Measurements from ENCODE around the gene FHIP1A.

Gene FHIP1A

GRCh38 chr4:151417164-151417571 is 8.2 kb downstream of the FHIP1A start:
- FAIRE-seq = no peak
- DNase-seq (ENCODE audit: extremely low spot score, insufficient read length, low read depth) = no peak

GRCh38 chr4:151417766-151418376 is 8.9 kb downstream of the FHIP1A start:
- no peak for FAIRE-seq
- DNase-seq (ENCODE audit: extremely low spot score, insufficient read length, low read depth) = no peak

GRCh38 chr4:151418385-151418784 is 9.4 kb downstream of the FHIP1A start:
- DNase-seq (ENCODE audit: extremely low spot score, insufficient read length, low read depth) (no peak), FAIRE-seq (no peak)

DNA sequence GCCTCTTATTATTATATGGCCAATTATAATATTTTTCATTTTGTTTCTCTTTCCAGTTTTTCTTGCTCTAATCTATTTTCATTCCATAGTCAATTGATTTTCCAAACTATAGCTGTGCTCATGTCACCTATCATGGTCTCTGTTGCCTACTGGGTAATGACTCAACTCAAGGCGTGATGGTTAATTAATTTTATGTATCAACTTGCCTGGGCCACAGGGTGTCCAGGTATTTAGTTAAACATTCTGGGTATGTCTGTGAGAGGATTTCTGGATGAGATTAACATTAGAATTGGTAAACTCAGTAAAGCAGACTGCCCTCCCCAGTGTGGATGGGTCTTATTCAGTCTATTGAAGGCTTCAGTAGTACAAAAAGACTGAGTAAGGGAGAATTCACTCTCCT is 9.9 kb downstream of the FHIP1A start:
- DNase-seq (ENCODE audit: extremely low spot score, insufficient read length, low read depth) = no peak
- FAIRE-seq = no peak

DNA sequence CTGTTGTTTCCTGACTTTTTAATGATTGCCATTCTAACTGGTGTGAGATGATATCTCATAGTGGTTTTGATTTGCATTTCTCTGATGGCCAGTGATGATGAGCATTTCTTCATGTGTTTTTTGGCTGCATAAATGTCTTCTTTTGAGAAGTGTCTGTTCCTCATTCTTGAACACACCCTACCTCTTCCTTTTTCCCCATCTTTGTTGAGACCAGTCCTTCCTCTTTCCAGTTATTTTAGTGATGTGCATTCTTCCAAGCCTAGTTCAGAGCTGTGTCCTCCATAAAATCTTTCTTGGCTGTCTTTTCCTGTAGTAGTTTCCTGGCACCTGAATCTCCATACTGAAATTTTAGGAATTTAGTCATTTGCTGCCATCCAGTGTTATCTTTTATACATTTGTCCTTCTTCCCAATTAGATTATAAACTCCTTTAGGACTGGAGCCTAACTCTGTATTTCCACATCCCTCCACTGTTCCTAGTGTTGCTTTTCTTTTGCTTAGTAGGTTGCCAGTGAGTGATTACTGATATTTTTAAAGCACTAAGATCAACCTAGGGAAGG is 11.4 kb downstream of the FHIP1A start:
- FAIRE-seq = no peak
- no peak for DNase-seq (ENCODE audit: extremely low spot score, insufficient read length, low read depth)

DNA sequence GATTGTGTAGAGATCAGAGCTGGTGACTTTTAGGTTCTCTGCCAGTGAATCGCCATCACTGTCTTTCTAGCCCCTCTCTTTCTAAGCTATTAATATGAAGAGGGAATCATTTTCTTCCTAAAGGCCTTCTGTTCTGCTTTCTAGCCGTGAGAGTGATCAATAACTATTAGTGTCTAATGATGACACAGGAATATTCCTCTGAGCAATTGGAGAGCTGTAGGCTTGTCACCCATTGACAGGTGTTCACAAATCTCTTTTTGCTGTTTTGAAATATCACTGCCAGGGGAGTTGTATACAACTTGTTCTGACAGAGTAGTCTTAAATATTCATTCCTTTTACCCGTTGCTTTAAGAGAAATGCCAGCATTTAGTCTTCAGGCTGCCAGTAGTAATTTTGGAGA is 13.9 kb downstream of the FHIP1A start:
- DNase-seq (ENCODE audit: extremely low spot score, insufficient read length, low read depth) = no peak
- FAIRE-seq = no peak

- FAIRE-seq (no peak), DNase-seq (ENCODE audit: extremely low spot score, insufficient read length, low read depth) (no peak)
These were observed 17.5 kb downstream of the FHIP1A start for GRCh38 chr4:151426513-151426912.

DNA sequence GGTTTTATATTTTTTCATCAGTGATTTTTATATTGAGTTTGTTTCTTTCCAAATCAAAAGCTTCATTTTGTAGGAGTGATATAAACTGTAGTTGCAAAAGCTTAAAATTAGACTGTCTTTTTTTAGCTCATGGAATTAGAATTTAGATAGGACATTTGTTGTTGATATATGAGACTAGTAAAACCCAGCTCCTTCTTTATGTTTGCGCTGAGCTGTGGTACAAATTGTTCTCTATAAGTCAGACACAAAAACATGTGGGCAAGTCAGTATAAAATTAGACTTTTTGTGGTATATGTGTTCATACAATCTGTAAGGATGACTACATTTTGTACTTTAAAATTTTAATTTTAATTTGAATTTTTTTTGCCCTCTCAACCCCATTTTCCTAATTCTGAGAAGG is 18.3 kb downstream of the FHIP1A start:
- DNase-seq (ENCODE audit: extremely low spot score, insufficient read length, low read depth) (no peak), FAIRE-seq (no peak)

- DNase-seq (ENCODE audit: extremely low spot score, insufficient read length, low read depth) (no peak), FAIRE-seq (no peak)
These were observed 19.4 kb downstream of the FHIP1A start for GRCh38 chr4:151428346-151428745.

- no peak for DNase-seq (ENCODE audit: extremely low spot score, insufficient read length, low read depth)
These were observed 21.1 kb downstream of the FHIP1A start for GRCh38 chr4:151429957-151430570.

DNA sequence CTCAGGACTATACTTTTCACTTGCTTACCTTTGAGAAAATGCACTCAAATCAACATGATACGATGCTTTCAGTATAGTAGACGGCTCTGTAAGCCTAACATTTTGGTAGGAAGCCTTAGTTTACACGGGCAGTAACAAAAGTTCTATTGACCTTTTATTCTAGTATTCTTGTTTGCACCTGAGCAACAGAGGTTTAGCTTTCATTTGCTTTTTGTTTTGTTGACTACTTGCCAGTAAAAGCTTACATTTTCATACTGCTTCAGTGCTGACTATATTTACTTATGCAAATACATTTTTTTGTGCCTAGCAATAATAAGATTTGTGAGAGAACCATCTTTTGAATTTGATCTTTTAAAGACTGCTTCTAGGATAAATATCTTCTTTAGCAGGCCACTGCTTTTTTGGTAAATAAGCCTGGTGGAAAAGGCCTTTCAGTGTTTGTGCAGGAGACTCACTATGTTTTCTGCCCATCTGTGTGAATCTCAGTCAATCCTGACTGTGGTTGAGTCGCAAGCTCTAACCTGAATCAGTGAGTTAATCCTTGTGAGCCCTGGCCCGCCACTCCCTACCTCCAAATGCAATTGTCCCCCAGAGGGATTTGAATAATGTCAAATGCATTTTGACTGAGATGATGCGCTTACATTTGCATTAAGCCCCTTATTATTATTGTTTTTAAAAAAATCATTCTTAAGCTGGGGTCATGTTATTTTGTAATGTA is 21.9 kb downstream of the FHIP1A start:
- FAIRE-seq (no peak), DNase-seq (ENCODE audit: extremely low spot score, insufficient read length, low read depth) (no peak)

More at GRCh38 chr4:151429957-151430570, 21.1 kb downstream of the FHIP1A start:
- FAIRE-seq = peak; percentile 58

DNA sequence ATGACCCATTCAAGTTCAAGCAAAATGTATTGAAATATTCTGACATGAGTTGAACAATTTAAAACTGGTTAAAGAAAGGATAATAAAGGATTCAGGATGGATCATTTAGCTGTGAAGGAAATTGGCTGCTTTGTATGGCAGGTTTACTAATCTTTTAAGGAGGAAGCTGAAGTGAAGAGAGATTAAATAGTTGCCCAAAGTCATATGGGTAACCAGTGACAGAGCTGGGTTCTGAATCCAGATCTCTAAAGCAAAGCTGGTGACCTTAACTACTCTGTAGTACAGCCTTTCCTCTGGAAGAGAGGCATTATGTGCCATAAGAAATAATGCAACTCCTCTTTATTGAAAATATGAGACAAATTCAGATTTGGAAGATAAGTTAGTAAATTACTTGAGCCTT is 22.8 kb downstream of the FHIP1A start:
- no peak for DNase-seq (ENCODE audit: extremely low spot score, insufficient read length, low read depth)
- no peak for FAIRE-seq

- FAIRE-seq (no peak), DNase-seq (ENCODE audit: extremely low spot score, insufficient read length, low read depth) (no peak)
These were observed 23.7 kb downstream of the FHIP1A start for GRCh38 chr4:151432654-151433053.

DNA sequence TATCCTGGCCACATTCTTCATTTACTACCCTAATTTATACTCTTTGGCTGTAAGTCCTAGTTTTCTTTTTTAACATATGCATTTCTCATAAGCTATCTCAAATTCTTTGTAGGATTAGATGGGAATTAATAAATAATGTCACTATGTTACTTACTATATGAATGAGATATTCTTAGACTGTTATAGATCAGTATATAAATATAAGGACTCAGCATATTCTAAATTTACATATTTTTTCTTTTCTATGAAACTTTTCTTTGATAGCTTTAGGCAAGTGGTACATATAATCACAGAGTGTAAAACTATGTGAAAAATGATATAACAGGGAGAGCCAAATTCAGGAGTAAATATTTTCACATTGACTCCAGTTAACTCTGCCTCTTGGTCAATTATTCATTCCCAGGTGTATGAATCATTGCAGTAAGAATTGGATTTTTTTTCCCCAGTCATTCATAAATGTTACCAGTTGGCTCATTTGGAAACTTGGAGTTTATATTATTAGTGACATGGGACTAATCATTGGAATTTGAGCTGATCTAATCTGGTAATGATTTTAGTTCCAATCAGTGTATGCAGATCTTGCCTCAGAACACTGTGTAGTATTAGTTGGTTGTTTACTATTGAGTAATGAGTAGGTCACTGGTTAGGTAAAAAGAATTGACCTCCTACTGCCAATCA is 25.3 kb downstream of the FHIP1A start:
- no peak for FAIRE-seq
- DNase-seq (ENCODE audit: extremely low spot score, insufficient read length, low read depth) = no peak

DNA sequence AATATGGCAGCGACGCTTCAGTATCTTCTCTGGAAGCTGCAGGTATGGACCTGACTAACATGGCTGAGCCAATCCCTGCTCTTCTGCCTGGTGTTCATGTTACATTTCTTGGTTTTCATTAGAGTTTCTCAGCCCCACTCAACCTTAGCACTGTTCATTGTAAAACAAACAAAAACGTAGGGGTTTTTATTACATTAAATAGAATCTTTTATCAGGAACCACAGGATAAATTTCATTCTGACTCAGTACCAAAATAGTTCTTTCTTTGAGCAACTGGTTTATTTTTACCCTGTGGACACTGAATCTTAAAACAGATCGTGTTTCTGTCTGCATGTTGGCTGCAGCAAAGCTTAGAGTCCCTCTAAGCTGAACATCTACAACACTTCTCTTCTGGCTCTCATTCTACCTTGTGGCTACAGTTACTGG is 27.1 kb downstream of the FHIP1A start:
- no peak for DNase-seq (ENCODE audit: extremely low spot score, insufficient read length, low read depth)
- no peak for FAIRE-seq

DNA sequence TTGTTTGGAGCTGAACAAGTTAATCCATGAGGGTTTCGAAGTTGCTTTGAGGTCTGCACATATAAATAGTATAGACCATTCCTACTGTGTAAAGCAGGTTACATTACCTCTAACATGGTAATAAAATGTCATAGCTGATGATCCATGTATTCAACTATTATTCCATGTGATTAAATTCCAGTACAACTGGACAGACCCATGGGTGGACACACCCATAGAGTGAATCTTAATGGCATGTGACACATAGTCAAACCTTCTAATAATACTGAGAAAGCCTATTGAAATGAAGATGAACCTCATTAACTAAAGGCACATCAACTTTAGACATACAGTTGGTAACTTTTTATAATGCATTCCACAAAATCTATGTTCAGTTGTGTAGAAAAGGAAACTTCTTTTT is 28.5 kb downstream of the FHIP1A start:
- DNase-seq (ENCODE audit: extremely low spot score, insufficient read length, low read depth) (no peak), FAIRE-seq (no peak)

DNA sequence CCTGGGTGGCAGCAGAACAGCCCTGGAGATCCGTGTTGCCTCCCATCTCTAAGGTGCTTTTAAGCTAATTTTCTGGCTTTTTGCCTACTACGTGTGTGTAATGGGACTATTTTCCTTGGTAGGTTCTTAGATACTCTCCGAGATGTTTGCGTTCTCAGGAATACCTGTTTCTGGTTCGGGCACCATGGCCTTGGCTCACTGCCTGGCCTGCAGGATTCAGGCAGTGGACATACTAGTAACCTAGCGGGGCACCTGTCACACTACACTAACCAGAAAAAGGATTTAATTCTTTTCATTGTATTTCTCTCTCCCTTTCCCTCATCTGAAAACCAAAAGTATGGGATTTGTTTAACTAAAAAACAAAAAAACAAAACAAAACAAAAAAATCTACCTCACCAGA is 29.2 kb downstream of the FHIP1A start:
- FAIRE-seq (no peak), DNase-seq (ENCODE audit: extremely low spot score, insufficient read length, low read depth) (no peak)

DNA sequence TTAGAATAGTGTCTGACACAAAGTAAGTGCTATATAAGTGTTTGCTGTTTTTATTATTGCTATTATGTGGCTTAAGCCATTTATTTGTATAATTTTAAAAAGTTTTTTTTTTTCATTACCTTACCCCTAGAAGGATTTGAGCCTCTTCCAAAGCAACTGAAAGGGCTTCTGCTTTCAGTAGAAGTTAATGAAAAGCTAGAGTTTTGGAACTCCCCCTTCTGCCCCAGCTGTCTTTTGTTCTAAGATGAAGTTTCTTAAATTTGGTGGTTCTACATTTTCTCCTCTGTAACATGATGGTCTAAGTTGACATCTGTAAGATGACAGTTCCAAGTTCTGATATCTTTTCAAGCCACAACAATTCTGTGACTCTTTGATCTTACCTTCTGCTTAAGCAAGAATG is 30.3 kb downstream of the FHIP1A start:
- DNase-seq (ENCODE audit: extremely low spot score, insufficient read length, low read depth) (no peak), FAIRE-seq (peak; percentile 50)

GRCh38 chr4:151442002-151442401 is 33.0 kb downstream of the FHIP1A start:
- FAIRE-seq (no peak), DNase-seq (ENCODE audit: extremely low spot score, insufficient read length, low read depth) (no peak)

- no peak for DNase-seq (ENCODE audit: extremely low spot score, insufficient read length, low read depth)
- FAIRE-seq = no peak
These were observed 34.3 kb downstream of the FHIP1A start for GRCh38 chr4:151443247-151443646.

DNA sequence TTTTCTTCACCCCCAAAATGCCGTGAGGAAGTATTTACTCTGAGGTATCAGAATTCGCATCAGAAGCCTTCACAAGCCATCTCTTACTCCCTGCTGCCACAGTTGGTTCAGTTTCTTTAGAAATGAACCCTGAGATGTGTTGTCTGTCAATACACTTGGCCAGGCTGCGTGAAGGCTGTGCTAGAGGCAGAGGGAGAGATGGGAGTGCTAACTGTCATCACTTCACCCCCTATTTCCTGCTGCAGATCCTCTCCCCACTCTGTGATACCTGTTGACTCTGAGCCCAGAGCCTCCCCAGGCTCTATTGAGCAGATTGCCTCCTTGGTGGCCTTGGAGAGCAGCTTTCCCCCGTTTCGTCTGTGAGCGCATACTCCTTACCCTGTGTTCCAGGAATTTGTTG is 34.8 kb downstream of the FHIP1A start:
- no peak for FAIRE-seq
- no peak for DNase-seq (ENCODE audit: extremely low spot score, insufficient read length, low read depth)
